ENCODE results near the gene AQP12A.

AQP12A gene

GRCh38 chr2:240741091-240741490 is 49.4 kb downstream of the AQP12A start:
- no peak for DNase-seq (ENCODE audit: low read depth)

GRCh38 chr2:240742602-240743095 is 51.0 kb downstream of the AQP12A start:
- no peak for DNase-seq (ENCODE audit: low read depth)

- no peak for DNase-seq (ENCODE audit: low read depth)
Observed at GRCh38 chr2:240745456-240745855, 53.8 kb downstream of the AQP12A start.

- DNase-seq (ENCODE audit: low read depth): no peak
Observed at GRCh38 chr2:240745962-240746361, 54.3 kb downstream of the AQP12A start.

GRCh38 chr2:240746671-240747070 is 55.0 kb downstream of the AQP12A start:
- DNase-seq (ENCODE audit: low read depth): no peak

- no peak for DNase-seq (ENCODE audit: low read depth)
Observed at GRCh38 chr2:240747256-240747655, 55.6 kb downstream of the AQP12A start.

Data from GM04503 (cell line).